Parathyroid adenoma (tissue), 2 donors: ENCODE measurements around the gene AWAT1.

Source experiments
- H2AFZ ChIP-seq: fragments of 300-600 bp; sonication (generic); one replicate; pipeline ENCODE4 v1.7.0; 2017; ENCODE audit warnings: antibody characterized with exemption, mild to moderate bottlenecking
- H3K27ac ChIP-seq: fragments of 300-600 bp; sonication (generic); one replicate; pipeline ENCODE4 v1.7.0; 2017
- H3K27me3 ChIP-seq: fragments of 300-600 bp; sonication (generic); one replicate; pipeline ENCODE4 v1.7.0; 2017; ENCODE audit warnings: low read length; ENCODE audit not compliant: control insufficient read depth, insufficient read depth
- H3K36me3 ChIP-seq: fragments of 300-600 bp; sonication (generic); one replicate; pipeline ENCODE4 v1.7.0; 2017; ENCODE audit warnings: low read length; ENCODE audit not compliant: control insufficient read depth, insufficient read depth
- H3K4me1 ChIP-seq: fragments of 300-600 bp; sonication (generic); one replicate; pipeline ENCODE4 v1.7.0; 2017; ENCODE audit warnings: control low read depth
- H3K4me2 ChIP-seq: fragments of 300-600 bp; sonication (generic); one replicate; pipeline ENCODE4 v1.7.0; 2017; ENCODE audit warnings: low read length
- H3K4me3 ChIP-seq: fragments of 300-600 bp; sonication (generic); one replicate; pipeline ENCODE4 v1.7.0; 2017; ENCODE audit warnings: low read depth, low read length
- H3K79me2 ChIP-seq: fragments of 300-600 bp; sonication (generic); one replicate; pipeline ENCODE4 v1.7.0; 2017; ENCODE audit warnings: control low read depth
- H3K9ac ChIP-seq: fragments of 300-600 bp; sonication (generic); one replicate; pipeline ENCODE4 v1.7.0; 2017; ENCODE audit warnings: mild to moderate bottlenecking
- H3K9me3 ChIP-seq: fragments of 300-600 bp; sonication (generic); one replicate; pipeline ENCODE4 v1.7.0; 2017; ENCODE audit warnings: low read length; ENCODE audit not compliant: control insufficient read depth
- CTCF ChIP-seq: fragments of 300-600 bp; sonication (generic); IDR thresholded peaks from one replicate; pipeline ENCODE4 v1.7.0; 2017; ENCODE audit warnings: antibody characterized with exemption, mild to moderate bottlenecking
- donor health status: primary hyperparathyroidism.

Gene AWAT1

GRCh38 chrX:70289168-70289792 lies 54.8 kb downstream of the AWAT1 start:
- H3K9ac ChIP-seq: no peak overlapping the region
- no peaks in the 10 kb centered on the region for H3K27me3 ChIP-seq
- H3K4me3 ChIP-seq: peak overlapping the region; percentile 56
- H2AFZ ChIP-seq: peak overlapping the region; percentile 53
- H3K4me1 ChIP-seq: no peaks in the 10 kb centered on the region
- no peaks in the 10 kb centered on the region for H3K79me2 ChIP-seq
- H3K27ac ChIP-seq: peak overlapping the region; percentile 33
- TF ChIP-seq CTCF: no peak
- H3K9me3 ChIP-seq: no peaks in the 10 kb centered on the region
- H3K4me2 ChIP-seq: peak overlapping the region; percentile 76
- no peaks in the 10 kb centered on the region for H3K36me3 ChIP-seq
